Adipocyte (in vitro differentiated cells): ENCODE measurements around the gene AFAP1.

Experiments used
- DNase-seq: peaks from one replicate; pipeline ENCODE4 v3.0.0-alpha.2; 2015; ENCODE audit warnings: low read depth
- H3K27me3 ChIP-seq: replicated peaks from 2 replicates; pipeline ENCODE4 v1.7.0; 2013; ENCODE audit warnings: mild to moderate bottlenecking, low read length, moderate library complexity; ENCODE audit not compliant: control insufficient read depth, insufficient read depth
- H3K36me3 ChIP-seq: 2 replicates; pipeline ENCODE4 v1.7.0; 2013; ENCODE audit warnings: low read length, mild to moderate bottlenecking, moderate library complexity; ENCODE audit not compliant: control insufficient read depth, insufficient read depth, severe bottlenecking
- H3K4me1 ChIP-seq: 2 replicates; pipeline ENCODE4 v1.7.0; 2013; ENCODE audit warnings: mild to moderate bottlenecking, low read length, moderate library complexity; ENCODE audit not compliant: control insufficient read depth, insufficient read depth
- H3K4me3 ChIP-seq: 2 replicates; pipeline ENCODE4 v1.7.0; 2013; ENCODE audit warnings: mild to moderate bottlenecking, low read length, moderate library complexity
- H3K9ac ChIP-seq: 2 replicates; pipeline ENCODE4 v1.7.0; 2013; ENCODE audit warnings: mild to moderate bottlenecking, low read length, moderate library complexity
- H3K9me3 ChIP-seq: 2 replicates; pipeline ENCODE4 v1.7.0; 2013; ENCODE audit warnings: mild to moderate bottlenecking, low read length, moderate library complexity; ENCODE audit not compliant: control insufficient read depth

Gene AFAP1

GRCh38 chr4:7843831-7844593 is 95.6 kb downstream of the AFAP1 start:
- peaks cover 26% of the 10 kb centered on the region for H3K36me3 ChIP-seq
- peaks cover 41% of the 10 kb centered on the region for H3K4me1 ChIP-seq
- peak overlapping the region; percentile 71 for H3K4me3 ChIP-seq
- no peaks in the 10 kb centered on the region for H3K9me3 ChIP-seq
- peak; percentile 81 for DNase-seq
- no peaks in the 10 kb centered on the region for H3K27me3 ChIP-seq
- peak overlapping the region; percentile 88 for H3K9ac ChIP-seq

- Histone ChIP-seq H3K9me3 (no peaks in the 10 kb centered on the region), H3K9ac (peak overlapping the region; percentile 88), H3K4me1 (peaks cover 38% of the 10 kb centered on the region), H3K4me3 (peak overlapping the region; percentile 71), H3K36me3 (peaks cover 34% of the 10 kb centered on the region), H3K27me3 (no peaks in the 10 kb centered on the region)
- DNase-seq, result peak; percentile 95
Measured at GRCh38 chr4:7842384-7843279, 97.0 kb downstream of the AFAP1 start.

GRCh38 chr4:7841894-7842293 is 97.8 kb downstream of the AFAP1 start:
- H3K9ac ChIP-seq, result peak overlapping the region; percentile 88
- H3K4me3 ChIP-seq, result no peak overlapping the region
- DNase-seq, result no peak

GRCh38 chr4:7841071-7841470 is 98.6 kb downstream of the AFAP1 start:
- DNase-seq, result no peak
- peaks cover 47% of the 10 kb centered on the region for H3K36me3 ChIP-seq

More at GRCh38 chr4:7841894-7842293, 97.8 kb downstream of the AFAP1 start:
- Histone ChIP-seq H3K36me3 (peaks cover 41% of the 10 kb centered on the region), H3K4me1 (peaks cover 38% of the 10 kb centered on the region), H3K9me3 (no peaks in the 10 kb centered on the region), H3K27me3 (no peaks in the 10 kb centered on the region)

GRCh38 chr4:7839856-7840255 is 99.8 kb downstream of the AFAP1 start:
- Histone ChIP-seq H3K4me1 (peaks cover 37% of the 10 kb centered on the region), H3K4me3 (no peak overlapping the region), H3K36me3 (peaks cover 46% of the 10 kb centered on the region), H3K27me3 (no peaks in the 10 kb centered on the region), H3K9me3 (no peaks in the 10 kb centered on the region), H3K9ac (no peak overlapping the region)
- no peak for DNase-seq

More at GRCh38 chr4:7841071-7841470, 98.6 kb downstream of the AFAP1 start:
- Histone ChIP-seq H3K9ac (peak overlapping the region; percentile 88), H3K27me3 (no peaks in the 10 kb centered on the region), H3K4me3 (no peak overlapping the region), H3K9me3 (no peaks in the 10 kb centered on the region), H3K4me1 (peaks cover 38% of the 10 kb centered on the region)

- Histone ChIP-seq H3K27me3 (no peaks in the 10 kb centered on the region), H3K9me3 (no peaks in the 10 kb centered on the region), H3K4me3 (no peak overlapping the region), H3K36me3 (peaks cover 54% of the 10 kb centered on the region), H3K9ac (no peak overlapping the region), H3K4me1 (peaks cover 21% of the 10 kb centered on the region)
- no peak for DNase-seq
Measured at GRCh38 chr4:7838136-7838782, 101.4 kb downstream of the AFAP1 start.

- Histone ChIP-seq H3K36me3 (peaks cover 54% of the 10 kb centered on the region), H3K9me3 (no peaks in the 10 kb centered on the region), H3K4me3 (no peak overlapping the region), H3K4me1 (peaks cover 15% of the 10 kb centered on the region), H3K9ac (no peak overlapping the region), H3K27me3 (no peaks in the 10 kb centered on the region)
- DNase-seq, result no peak
Measured at GRCh38 chr4:7837597-7838135, 102.0 kb downstream of the AFAP1 start.

- no peak overlapping the region for H3K9ac ChIP-seq
- no peaks in the 10 kb centered on the region for H3K27me3 ChIP-seq
- DNase-seq, result no peak
- H3K4me1 ChIP-seq, result peaks cover 18% of the 10 kb centered on the region
- H3K9me3 ChIP-seq, result no peaks in the 10 kb centered on the region
- H3K4me3 ChIP-seq, result no peak overlapping the region
- H3K36me3 ChIP-seq, result peaks cover 38% of the 10 kb centered on the region
Measured at GRCh38 chr4:7831858-7832730, 107.6 kb downstream of the AFAP1 start.

GRCh38 chr4:7831330-7831729 is 108.3 kb downstream of the AFAP1 start:
- DNase-seq, result peak; percentile 72
- no peaks in the 10 kb centered on the region for H3K27me3 ChIP-seq
- H3K36me3 ChIP-seq, result peaks cover 38% of the 10 kb centered on the region
- peaks cover 18% of the 10 kb centered on the region for H3K4me1 ChIP-seq
- H3K4me3 ChIP-seq, result no peak overlapping the region
- H3K9ac ChIP-seq, result no peak overlapping the region
- no peaks in the 10 kb centered on the region for H3K9me3 ChIP-seq

GRCh38 chr4:7830747-7831146 is 108.9 kb downstream of the AFAP1 start:
- H3K9ac ChIP-seq, result no peak overlapping the region
- no peak for DNase-seq
- peaks cover 18% of the 10 kb centered on the region for H3K4me1 ChIP-seq
- H3K4me3 ChIP-seq, result no peak overlapping the region
- H3K36me3 ChIP-seq, result peaks cover 39% of the 10 kb centered on the region
- no peaks in the 10 kb centered on the region for H3K9me3 ChIP-seq
- H3K27me3 ChIP-seq, result no peaks in the 10 kb centered on the region
